Endothelial cell of umbilical vein (primary cell): ENCODE results near the gene AK5.

Experiments
- CTCF ChIP-seq, 2 donors: IDR thresholded peaks; 1 replicate in 1 of 2; 2 replicates in 1 of 2; pipeline ENCODE4 v1.5.1; 2011; ENCODE audit warnings: low read length in 2 of 2, mild to moderate bottlenecking in 2 of 2, moderate library complexity in 2 of 2, control low read depth in 1 of 2, inconsistent platforms in 1 of 2, low read depth in 1 of 2; ENCODE audit not compliant: insufficient read depth in 1 of 2; ENCODE audit errors: extremely low read depth in 1 of 2
- EZH2 ChIP-seq: IDR thresholded peaks from 2 replicates; pipeline ENCODE4 v1.6.1; 2012; ENCODE audit warnings: borderline replicate concordance, low read depth, mild to moderate bottlenecking, moderate library complexity, low read length, inconsistent platforms; ENCODE audit not compliant: severe bottlenecking
- FOS ChIP-seq: IDR thresholded peaks from 2 replicates; pipeline ENCODE4 v1.6.1; 2011; ENCODE audit warnings: mild to moderate bottlenecking, low read length, moderate library complexity, borderline replicate concordance; ENCODE audit not compliant: insufficient read depth
- GATA2 ChIP-seq: IDR thresholded peaks from 2 replicates; pipeline ENCODE4 v1.7.0; 2011; ENCODE audit warnings: low read depth, mild to moderate bottlenecking, moderate library complexity, mixed read lengths, low read length; ENCODE audit not compliant: insufficient read length, insufficient read depth
- JUN ChIP-seq: IDR thresholded peaks from 2 replicates; pipeline ENCODE4 v1.6.1; 2011; ENCODE audit warnings: borderline replicate concordance, low read depth; ENCODE audit not compliant: insufficient read length, insufficient read depth
- MAX ChIP-seq: IDR thresholded peaks from 2 replicates; pipeline ENCODE4 v1.6.1; 2011; ENCODE audit not compliant: insufficient read depth, insufficient read length
- MYC ChIP-seq: IDR thresholded peaks from one replicate; pipeline ENCODE4 v1.6.1; 2011; ENCODE audit warnings: mild to moderate bottlenecking, low read depth, low read length
- POLR2A ChIP-seq: IDR thresholded peaks from 2 replicates; pipeline ENCODE4 v1.6.1; 2012; ENCODE audit warnings: low read depth, mild to moderate bottlenecking, control low read depth, low read length
- POLR2AphosphoS5 ChIP-seq: IDR thresholded peaks from 2 replicates; pipeline ENCODE4 v1.6.1; 2012; ENCODE audit warnings: low read depth, mild to moderate bottlenecking, control low read depth, low read length, moderate library complexity; ENCODE audit not compliant: insufficient read depth

- TF ChIP-seq POLR2A (no peak), CTCF (IDR thresholded peaks at IDR 0.05; ENCODE audit: extremely low read depth in 1 of 2, insufficient read depth in 1 of 2, low read depth in 1 of 2, low read length in 2 of 2) (no peak), EZH2 (no peak), JUN (no peak), MAX (no peak), POLR2AphosphoS5 (no peak), MYC (no peak), FOS (no peak), GATA2 (no peak)
These were observed 139.8 kb downstream of the AK5 start for GRCh38 chr1:77421504-77422233.
